PFSK-1 (cell line): ENCODE results near the gene TANGO2.

Experiments used
- FOXP2 ChIP-seq: optimal IDR thresholded peaks from 2 replicates; pipeline ENCODE3; 2011; ENCODE audit warnings: borderline replicate concordance, control low read depth, inconsistent platforms; ENCODE audit not compliant: insufficient read depth; ENCODE audit errors: extremely low read length, extremely low read depth
- POLR2AphosphoS5 ChIP-seq: IDR thresholded peaks from 2 replicates; pipeline ENCODE4 v1.6.1; 2012; ENCODE audit warnings: low read depth, mild to moderate bottlenecking, control low read depth, low read length, moderate library complexity
- SIN3A ChIP-seq: IDR thresholded peaks from 2 replicates; pipeline ENCODE4 v1.6.1; 2012; ENCODE audit warnings: mild to moderate bottlenecking, low read length, moderate library complexity, borderline replicate concordance; ENCODE audit not compliant: insufficient read depth
- TAF1 ChIP-seq: IDR thresholded peaks from 2 replicates; pipeline ENCODE4 v1.6.1; 2012; ENCODE audit warnings: low read length, control low read depth, borderline replicate concordance; ENCODE audit not compliant: insufficient read depth
- TF ChIP-seq, protein P1 (sequence below), 2 experiments: IDR thresholded peaks; 2 replicates each; pipeline versions ENCODE4 v1.6.1 to v1.8.0; 2011 to 2012; ENCODE audit warnings: low read depth in 2 of 2, low read length in 2 of 2, control low read depth in 1 of 2, inconsistent platforms in 1 of 2, mild to moderate bottlenecking in 1 of 2, moderate library complexity in 1 of 2; ENCODE audit not compliant: insufficient read depth in 1 of 2

The TANGO2 gene

DNA sequence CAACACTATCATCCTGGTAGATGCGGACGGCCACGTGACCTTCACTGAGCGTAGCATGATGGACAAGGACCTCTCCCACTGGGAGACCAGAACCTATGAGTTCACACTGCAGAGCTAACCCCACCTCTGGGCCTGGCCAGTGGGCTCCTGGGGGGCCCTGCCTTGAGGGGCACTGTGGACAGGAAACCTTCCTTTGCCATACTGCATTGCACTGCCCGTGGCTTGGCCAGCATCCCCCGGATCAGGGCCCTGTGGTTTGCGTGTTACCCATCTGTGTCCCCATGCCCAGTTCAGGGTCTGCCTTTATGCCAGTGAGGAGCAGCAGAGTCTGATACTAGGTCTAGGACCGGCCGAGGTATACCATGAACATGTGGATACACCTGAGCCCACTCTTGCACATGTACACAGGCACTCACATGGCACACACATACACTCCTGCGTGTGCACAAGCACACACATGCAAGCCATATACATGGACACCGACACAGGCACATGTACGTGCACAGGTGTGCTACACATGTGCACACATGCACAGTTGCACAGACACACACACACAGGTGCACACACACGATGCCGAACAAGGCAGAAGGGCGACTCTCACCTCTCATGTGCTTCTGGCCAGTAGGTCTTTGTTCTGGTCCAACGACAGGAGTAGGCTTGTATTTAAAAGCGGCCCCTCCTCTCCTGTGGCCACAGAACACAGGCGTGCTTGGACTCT, 43.8 kb downstream of the TANGO2 start:
- TF ChIP-seq TAF1 (no peak), POLR2AphosphoS5 (no peak), SIN3A (no peak), FOXP2 (no peak)
- TF ChIP-seq, protein P1, sequence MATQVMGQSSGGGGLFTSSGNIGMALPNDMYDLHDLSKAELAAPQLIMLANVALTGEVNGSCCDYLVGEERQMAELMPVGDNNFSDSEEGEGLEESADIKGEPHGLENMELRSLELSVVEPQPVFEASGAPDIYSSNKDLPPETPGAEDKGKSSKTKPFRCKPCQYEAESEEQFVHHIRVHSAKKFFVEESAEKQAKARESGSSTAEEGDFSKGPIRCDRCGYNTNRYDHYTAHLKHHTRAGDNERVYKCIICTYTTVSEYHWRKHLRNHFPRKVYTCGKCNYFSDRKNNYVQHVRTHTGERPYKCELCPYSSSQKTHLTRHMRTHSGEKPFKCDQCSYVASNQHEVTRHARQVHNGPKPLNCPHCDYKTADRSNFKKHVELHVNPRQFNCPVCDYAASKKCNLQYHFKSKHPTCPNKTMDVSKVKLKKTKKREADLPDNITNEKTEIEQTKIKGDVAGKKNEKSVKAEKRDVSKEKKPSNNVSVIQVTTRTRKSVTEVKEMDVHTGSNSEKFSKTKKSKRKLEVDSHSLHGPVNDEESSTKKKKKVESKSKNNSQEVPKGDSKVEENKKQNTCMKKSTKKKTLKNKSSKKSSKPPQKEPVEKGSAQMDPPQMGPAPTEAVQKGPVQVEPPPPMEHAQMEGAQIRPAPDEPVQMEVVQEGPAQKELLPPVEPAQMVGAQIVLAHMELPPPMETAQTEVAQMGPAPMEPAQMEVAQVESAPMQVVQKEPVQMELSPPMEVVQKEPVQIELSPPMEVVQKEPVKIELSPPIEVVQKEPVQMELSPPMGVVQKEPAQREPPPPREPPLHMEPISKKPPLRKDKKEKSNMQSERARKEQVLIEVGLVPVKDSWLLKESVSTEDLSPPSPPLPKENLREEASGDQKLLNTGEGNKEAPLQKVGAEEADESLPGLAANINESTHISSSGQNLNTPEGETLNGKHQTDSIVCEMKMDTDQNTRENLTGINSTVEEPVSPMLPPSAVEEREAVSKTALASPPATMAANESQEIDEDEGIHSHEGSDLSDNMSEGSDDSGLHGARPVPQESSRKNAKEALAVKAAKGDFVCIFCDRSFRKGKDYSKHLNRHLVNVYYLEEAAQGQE (IDR thresholded peaks at IDR 0.05; ENCODE audit: insufficient read depth in 1 of 2, low read depth in 2 of 2, low read length in 2 of 2), result no peak

GRCh38 chr22:20065896-20066616, 45.1 kb downstream of the TANGO2 start:
- no peak for TF ChIP-seq POLR2AphosphoS5
- no peak for TF ChIP-seq TAF1
- TF ChIP-seq FOXP2, result no peak

DNA sequence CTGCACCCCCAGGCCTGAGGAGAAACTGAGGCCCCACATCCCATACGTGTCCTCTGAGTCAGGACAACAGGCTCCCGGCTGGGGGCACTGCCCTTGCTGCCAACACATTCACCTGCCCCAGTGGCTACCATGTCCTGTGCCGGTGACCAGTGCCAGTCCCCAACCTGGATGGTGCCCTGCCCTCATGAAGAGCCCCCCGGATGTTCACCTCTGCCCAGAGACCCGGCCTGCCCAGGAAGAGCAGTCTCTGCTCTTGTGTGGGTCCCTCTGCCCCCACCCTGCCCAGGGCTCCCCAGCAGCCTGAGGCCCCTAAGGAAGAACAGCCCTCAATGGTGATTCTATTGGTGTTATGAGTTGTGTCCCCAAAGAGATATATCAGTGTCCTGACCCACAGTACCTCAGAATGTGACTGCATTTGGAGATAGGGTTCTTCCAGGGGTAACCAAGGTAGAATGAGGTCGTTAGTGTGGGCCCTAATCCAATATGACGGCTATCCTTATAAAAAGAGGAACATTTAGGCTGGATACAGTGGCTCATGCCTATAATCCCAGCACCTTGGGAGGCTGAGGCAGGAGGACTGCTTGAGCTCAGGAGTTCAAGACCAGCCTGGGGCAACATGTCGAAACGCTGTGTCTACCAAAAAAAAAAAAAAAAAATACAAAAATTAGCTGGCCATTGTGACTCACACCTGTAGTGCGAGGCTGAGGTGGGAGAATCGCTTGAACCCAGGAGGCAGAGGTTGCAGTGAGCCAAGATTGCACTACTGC, 45.9 kb downstream of the TANGO2 start:
- TF ChIP-seq FOXP2 (no peak), POLR2AphosphoS5 (no peak), TAF1 (no peak), SIN3A (no peak)
- TF ChIP-seq, protein P1 (IDR thresholded peaks at IDR 0.05; ENCODE audit: insufficient read depth in 1 of 2, low read depth in 2 of 2, low read length in 2 of 2), result no peak

GRCh38 chr22:20068640-20069039, 47.7 kb downstream of the TANGO2 start:
- TF ChIP-seq, protein P1 (IDR thresholded peaks at IDR 0.05; ENCODE audit: insufficient read depth in 1 of 2, low read depth in 2 of 2, low read length in 2 of 2), result no peak
- TF ChIP-seq FOXP2, result no peak
- TF ChIP-seq TAF1, result no peak
- TF ChIP-seq SIN3A, result no peak
- TF ChIP-seq POLR2AphosphoS5, result no peak

DNA sequence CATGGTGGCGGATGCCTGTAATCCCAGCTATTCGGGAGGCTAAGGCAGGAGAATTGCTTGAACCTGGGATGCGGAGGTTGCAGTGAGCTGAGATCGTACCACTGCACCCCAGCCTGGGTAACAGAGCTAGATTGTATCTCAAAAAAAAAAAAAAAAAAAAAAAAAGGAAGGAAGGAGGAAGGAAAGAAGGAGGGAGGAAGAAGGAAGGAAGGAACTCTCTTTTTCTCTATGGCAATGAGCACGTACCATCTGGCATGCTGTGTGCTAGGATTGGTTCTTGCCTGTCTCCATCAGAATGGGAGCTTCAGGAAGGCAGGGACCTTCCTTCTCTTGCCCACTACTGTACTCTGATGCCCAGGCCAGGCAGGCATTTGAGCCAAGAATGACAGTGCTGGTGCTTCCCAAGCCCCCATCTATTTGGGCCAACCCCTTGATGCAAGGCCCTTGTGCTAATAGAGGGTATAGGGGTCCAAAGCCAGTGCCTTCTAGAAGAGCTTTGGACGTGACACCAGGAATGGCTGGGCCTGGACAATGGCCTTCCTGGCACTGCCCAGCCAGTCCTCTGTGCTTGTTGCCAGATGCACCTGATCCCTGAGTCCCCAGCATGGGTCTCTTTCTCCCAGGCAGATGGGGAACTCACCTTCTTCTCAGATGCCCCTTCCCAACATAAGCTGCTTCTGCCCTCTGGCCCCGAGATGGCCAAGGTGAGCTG, 48.6 kb downstream of the TANGO2 start:
- TF ChIP-seq TAF1, result no peak
